ENCODE data around the gene SLC25A36.

GRCh38 chr3:140972833-140973232 is 31.2 kb downstream of the SLC25A36 start:
- peak; percentile 49 for TF ChIP-seq CTCF (IDR thresholded peaks at IDR 0.05)
- TF ChIP-seq EZH2 (IDR thresholded peaks at IDR 0.05): no peak
